Measurements from ENCODE around the gene RAPGEF5.

DNA sequence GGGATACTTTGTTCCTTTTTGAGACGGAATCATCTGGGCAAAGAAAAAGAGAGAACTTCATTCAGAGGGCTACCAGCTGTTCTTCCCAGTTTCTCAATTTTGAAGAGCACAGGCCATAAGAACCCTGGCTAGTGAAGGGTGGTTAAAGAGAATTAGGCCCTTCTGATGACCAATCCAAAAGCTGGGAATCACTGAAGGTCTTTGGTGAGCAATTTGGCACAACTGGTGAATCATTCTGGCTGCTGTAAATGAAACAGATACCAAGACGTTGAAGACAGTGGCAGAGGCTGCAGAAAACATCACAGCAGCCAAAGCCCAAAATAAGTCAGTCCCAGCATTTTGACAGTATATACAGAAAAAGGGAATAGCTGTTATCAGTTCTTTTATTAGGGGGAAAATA is 5.1 kb downstream of the RAPGEF5 start:
- TF ChIP-seq, protein P1, sequence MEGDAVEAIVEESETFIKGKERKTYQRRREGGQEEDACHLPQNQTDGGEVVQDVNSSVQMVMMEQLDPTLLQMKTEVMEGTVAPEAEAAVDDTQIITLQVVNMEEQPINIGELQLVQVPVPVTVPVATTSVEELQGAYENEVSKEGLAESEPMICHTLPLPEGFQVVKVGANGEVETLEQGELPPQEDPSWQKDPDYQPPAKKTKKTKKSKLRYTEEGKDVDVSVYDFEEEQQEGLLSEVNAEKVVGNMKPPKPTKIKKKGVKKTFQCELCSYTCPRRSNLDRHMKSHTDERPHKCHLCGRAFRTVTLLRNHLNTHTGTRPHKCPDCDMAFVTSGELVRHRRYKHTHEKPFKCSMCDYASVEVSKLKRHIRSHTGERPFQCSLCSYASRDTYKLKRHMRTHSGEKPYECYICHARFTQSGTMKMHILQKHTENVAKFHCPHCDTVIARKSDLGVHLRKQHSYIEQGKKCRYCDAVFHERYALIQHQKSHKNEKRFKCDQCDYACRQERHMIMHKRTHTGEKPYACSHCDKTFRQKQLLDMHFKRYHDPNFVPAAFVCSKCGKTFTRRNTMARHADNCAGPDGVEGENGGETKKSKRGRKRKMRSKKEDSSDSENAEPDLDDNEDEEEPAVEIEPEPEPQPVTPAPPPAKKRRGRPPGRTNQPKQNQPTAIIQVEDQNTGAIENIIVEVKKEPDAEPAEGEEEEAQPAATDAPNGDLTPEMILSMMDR (conservative IDR thresholded peaks at IDR 0.05 in 1 of 2, IDR thresholded peaks at IDR 0.05 in 1 of 2; ENCODE audit: extremely low read depth in 1 of 2, insufficient read depth in 1 of 2, low read depth in 1 of 2, low read length in 2 of 2): no peak
- no peak for TF ChIP-seq EZH2 (IDR thresholded peaks at IDR 0.05; ENCODE audit: borderline replicate concordance, low read length)
